ENCODE data around the gene ZC2HC1B.
A peak's percentile ranks its signal among the peaks of the same experiment; 100 is the strongest.

ZC2HC1B gene

GRCh38 chr6:143959927-143960326 is 95.7 kb downstream of the ZC2HC1B start:
- no peak overlapping the region for H3K4me3 ChIP-seq (replicated peaks in 1 of 2; ENCODE audit: low read depth in 2 of 2, low read length in 2 of 2)
- no peak for DNase-seq (ENCODE audit: low read depth in 2 of 2)
- TF ChIP-seq CTCF (IDR thresholded peaks at IDR 0.05; ENCODE audit: low read depth, low read length): no peak

GRCh38 chr6:143961066-143961465 is 96.8 kb downstream of the ZC2HC1B start:
- TF ChIP-seq CTCF (IDR thresholded peaks at IDR 0.05; ENCODE audit: low read depth, low read length): no peak
- H3K4me3 ChIP-seq (replicated peaks in 1 of 2; ENCODE audit: low read depth in 2 of 2, low read length in 2 of 2): no peak overlapping the region
- no peak for DNase-seq (ENCODE audit: low read depth in 2 of 2)

- TF ChIP-seq CTCF (IDR thresholded peaks at IDR 0.05; ENCODE audit: low read depth, low read length): peak; percentile 29
- peak; percentile 32 to 68 for DNase-seq (ENCODE audit: low read depth in 2 of 2)
These were observed 97.9 kb downstream of the ZC2HC1B start for GRCh38 chr6:143961886-143962878.

GRCh38 chr6:143963158-143963919 is 99.1 kb downstream of the ZC2HC1B start:
- no peak for DNase-seq (ENCODE audit: low read depth in 2 of 2)
- no peak overlapping the region for H3K4me3 ChIP-seq (replicated peaks in 1 of 2; ENCODE audit: low read depth in 2 of 2, low read length in 2 of 2)
- no peak for TF ChIP-seq CTCF (IDR thresholded peaks at IDR 0.05; ENCODE audit: low read depth, low read length)

More at GRCh38 chr6:143961886-143962878, 97.9 kb downstream of the ZC2HC1B start:
- no peak overlapping the region for H3K4me3 ChIP-seq (replicated peaks in 1 of 2; ENCODE audit: low read depth in 2 of 2, low read length in 2 of 2)

- DNase-seq (ENCODE audit: low read depth in 2 of 2): peak in 1 of 2 donors; percentile 49
- H3K4me3 ChIP-seq (replicated peaks in 1 of 2; ENCODE audit: low read depth in 2 of 2, low read length in 2 of 2): no peak overlapping the region
- TF ChIP-seq CTCF (IDR thresholded peaks at IDR 0.05; ENCODE audit: low read depth, low read length): no peak
These were observed 100.4 kb downstream of the ZC2HC1B start for GRCh38 chr6:143964674-143965081.

- TF ChIP-seq CTCF (IDR thresholded peaks at IDR 0.05; ENCODE audit: low read depth, low read length): no peak
- DNase-seq (ENCODE audit: low read depth in 2 of 2): peak; percentile 71 to 73
- H3K4me3 ChIP-seq (replicated peaks in 1 of 2; ENCODE audit: low read depth in 2 of 2, low read length in 2 of 2): no peak overlapping the region
These were observed 101.4 kb downstream of the ZC2HC1B start for GRCh38 chr6:143965503-143966171.
